HG03442 (cell line): ENCODE results near the gene HRH4.

Experiments used
- ATAC-seq: cut with Tn5 transposase; IDR thresholded peaks from one replicate; pipeline ENCODE4 v1.9.1; 2021; ENCODE audit warnings: mild to moderate bottlenecking, moderate library complexity; ENCODE audit not compliant: unreplicated experiment

HRH4 gene

DNA sequence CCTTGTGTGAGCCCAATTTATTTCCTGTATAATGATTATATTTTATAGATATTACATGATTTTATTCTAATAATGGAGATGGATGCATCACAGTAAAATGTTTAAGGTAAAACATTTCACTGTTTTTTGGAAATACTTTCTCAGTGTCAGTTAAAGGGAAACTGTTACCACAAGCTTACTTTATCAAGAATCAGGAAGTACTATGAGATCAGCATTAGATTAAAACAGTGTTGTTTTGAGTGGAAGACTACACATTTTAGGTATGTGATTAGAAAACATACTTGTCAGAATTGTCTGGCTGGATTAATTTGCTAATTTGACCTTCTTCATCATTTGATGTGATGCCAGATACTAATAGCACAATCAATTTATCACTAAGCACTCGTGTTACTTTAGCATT is at the start of gene HRH4:
Gene HRH4, plus strand, starts transcription at position 250 of the 400 bp plus-strand sequence. Its CDS starts 92 bp downstream, at position 342.
- ATAC-seq: no peak

GRCh38 chr18:24413148-24413547 is 47.3 kb upstream of the HRH4 start:
- ATAC-seq: no peak

GRCh38 chr18:24414349-24415003 is 46.0 kb upstream of the HRH4 start:
- peak; percentile 72 for ATAC-seq

DNA sequence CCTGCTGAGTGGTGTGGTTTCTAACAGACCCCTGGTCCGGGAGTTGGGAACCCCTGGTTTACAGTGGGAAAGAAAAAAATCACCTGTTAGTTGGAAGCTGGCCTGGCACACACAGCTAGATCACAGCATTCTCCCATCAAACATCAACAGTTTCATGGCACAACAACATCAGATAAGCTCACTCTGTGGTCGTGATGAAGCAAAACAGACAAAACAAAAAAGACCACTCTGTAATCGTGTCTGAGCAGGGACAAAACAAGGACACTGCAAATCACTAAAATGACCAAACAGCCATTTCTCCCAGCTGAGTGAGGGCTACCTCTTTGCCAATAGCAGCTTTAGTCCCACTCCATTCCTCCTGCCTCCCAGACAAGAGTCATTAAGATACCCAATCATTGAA is 43.0 kb upstream of the HRH4 start:
- ATAC-seq: no peak

- no peak for ATAC-seq
These were observed 39.9 kb upstream of the HRH4 start for GRCh38 chr18:24420551-24420950.

DNA sequence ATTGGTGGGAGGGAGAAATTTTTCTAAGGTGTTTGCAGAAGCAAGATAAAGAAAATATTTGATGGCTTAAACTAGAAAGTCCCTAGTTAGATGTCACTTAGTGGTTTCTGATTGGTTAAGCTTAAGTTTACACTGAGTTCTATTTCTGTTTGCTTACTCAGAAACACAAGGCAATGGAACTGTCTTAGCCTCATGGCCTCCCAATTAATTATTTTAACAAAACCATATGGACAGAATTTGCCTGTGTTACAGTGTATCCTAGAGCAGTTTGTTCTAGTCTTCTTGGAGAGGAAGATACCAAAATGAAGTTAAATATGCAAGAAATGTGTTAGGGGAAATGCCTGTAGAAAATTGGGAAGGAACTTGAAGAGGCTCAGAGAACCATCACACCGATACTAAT is 38.6 kb upstream of the HRH4 start:
- ATAC-seq: no peak

DNA sequence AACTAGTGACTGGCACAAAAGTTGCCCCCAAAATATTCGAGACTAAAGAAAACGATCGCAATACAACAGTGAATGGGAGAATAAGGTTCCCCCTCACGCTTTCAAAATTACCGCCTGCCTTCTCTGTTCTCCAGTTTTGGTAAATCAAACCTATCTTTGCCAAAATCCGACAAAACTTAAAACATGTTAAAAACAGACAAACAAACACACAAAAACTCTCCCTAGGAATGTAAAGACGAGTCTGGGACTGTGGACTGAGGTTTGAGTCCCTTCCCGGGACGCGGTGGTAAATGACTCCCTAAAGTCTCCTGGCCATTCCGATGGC is 34.4 kb upstream of the HRH4 start:
- ATAC-seq: no peak

DNA sequence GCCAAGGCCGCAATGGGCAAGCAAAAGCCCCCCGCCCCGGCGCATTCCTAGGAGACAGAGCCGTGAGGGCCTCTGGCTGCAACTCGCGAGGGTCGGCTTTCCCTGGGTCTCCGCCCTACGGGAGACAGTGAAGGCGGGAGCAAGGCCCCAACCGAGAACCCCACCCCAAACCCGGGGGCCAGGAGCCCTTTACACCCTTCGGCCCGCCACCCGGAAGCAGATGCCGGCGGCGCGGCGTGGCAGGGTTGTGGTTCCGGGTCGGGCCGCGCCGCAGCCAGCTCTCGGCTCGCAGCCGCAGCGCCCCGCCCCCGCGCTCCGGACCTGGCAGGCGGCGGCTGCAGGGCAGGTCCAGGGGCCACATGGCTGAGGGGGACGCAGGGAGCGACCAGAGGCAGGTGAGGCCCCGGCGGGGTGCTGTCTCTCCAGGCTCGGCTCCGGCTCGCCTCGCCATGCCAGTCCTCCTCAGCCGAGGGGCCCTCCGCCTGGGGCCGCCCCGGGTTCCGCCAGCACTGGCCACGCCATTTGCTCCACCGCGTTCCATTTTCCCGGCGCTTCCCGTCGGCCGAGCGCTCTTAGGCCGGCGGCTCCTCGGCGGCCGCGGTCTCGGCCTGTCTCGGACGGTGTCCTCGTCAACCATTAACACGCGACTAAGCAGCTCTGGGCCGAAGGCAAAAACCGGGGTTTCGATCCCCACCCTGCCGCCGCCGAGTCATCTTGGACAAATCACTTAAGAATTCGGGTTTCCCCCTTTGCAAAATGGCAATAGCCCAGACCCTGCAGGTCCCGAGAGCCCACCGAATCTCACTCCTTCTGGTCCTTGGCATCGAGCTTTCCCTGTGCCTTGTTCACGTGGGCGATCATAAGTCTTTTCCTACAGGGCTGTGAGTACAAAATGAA is 33.8 kb upstream of the HRH4 start, which contains the start of gene IMPACT:
Gene IMPACT, plus strand, starts transcription at position 273 of the 897 bp plus-strand sequence. Its CDS starts 87 bp downstream, at position 360.
- peak; percentile 87 for ATAC-seq

GRCh38 chr18:24427484-24427883 is 33.0 kb upstream of the HRH4 start:
- ATAC-seq: no peak

GRCh38 chr18:24428709-24429108 is 31.7 kb upstream of the HRH4 start:
- no peak for ATAC-seq

- ATAC-seq: no peak
These were observed 31.2 kb upstream of the HRH4 start for GRCh38 chr18:24429188-24429587.

- ATAC-seq: no peak
These were observed 27.8 kb upstream of the HRH4 start for GRCh38 chr18:24432618-24433017.

- ATAC-seq: no peak
These were observed 23.5 kb upstream of the HRH4 start for GRCh38 chr18:24436939-24437338.

- ATAC-seq: peak; percentile 77
These were observed 16.6 kb upstream of the HRH4 start for GRCh38 chr18:24443870-24444269.

- peak; percentile 68 for ATAC-seq
These were observed 14.0 kb upstream of the HRH4 start for GRCh38 chr18:24446453-24446852.

GRCh38 chr18:24446953-24447538 is 13.4 kb upstream of the HRH4 start:
- ATAC-seq: no peak

DNA sequence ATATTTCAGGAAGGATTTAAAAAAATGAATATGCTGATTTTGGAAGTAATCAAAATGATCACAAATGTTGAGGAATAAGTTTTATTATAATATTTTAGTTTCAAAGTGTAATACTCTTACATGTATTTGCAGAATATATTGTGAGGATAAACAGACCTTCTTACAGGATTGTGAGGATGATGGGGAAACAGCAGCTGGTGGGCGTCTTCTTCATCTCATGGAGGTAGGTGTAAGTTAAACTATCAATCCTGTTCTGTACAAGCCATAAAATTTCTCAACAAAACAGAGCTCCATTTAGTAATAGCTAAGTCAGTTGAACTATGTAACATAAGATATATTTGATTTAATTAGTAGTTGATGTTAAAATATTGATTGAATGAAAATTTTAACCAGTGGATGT is 12.5 kb upstream of the HRH4 start:
- no peak for ATAC-seq

GRCh38 chr18:24456549-24456948 is 3.9 kb upstream of the HRH4 start:
- peak; percentile 92 for ATAC-seq

GRCh38 chr18:24459772-24460171 is 665 bp upstream of the HRH4 start:
- ATAC-seq: no peak

DNA sequence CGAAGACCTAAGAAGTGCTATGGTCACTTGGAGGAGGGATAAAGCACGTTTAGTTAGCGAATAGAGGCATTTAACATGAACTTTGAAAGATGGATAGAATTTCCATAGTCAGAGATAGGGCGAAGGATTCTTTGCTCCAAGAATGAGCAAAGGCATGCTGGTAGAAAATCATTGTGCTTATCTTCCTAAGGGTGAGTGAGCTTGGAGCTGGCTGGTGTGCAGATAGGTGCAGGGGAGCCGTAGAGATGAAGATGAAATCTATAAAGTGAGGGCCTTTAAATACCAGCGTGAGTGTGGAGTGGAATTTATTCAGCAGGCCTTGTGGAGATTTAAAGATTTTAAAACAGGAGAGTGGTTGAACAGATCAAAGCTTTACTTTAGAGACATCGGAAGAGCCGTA is 1.6 kb downstream of the HRH4 start:
- no peak for ATAC-seq

DNA sequence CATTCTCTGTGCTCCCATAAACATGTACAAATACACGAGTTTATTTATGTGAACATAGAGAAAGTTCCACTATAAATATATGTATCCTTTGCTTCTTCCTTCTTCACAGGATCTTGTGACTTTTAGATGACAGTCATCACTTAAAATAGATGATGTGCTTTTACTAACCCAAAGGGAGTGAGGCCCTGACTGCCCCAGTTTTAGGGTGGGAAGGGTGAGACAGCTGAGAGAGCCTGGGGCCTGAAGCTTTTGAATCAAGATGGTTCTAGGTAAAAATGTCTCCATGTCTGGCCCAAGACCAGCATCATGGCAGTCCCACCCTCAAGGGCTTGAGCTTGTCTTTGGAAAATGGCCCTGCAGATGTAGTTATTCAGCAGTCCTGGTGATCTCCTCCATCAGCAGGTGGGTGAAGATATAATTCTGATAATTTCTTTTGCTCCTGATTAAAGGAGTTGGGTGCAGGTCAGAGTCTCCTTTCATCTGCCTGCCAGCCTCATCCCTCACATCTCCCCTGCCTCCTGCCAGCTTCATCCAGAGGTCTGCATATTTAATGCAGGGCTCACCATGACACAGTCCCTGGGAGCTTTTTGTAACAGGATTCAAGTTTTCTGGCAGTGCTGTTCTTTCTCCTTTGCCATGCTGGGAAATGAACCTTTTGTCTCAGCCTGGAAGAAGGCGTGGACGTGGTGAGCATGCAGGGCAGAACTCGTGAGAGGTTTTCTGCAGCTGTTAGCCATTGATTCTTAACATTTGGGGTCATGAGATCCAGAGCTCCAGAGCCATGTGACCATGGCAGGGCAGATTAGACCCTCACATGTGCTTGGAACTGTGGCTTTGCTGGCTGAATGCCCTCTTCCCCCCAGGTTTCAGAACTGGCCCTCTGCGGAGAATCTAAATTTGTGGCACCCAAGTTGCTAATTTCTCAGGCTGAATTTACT is 2.7 kb downstream of the HRH4 start:
- no peak for ATAC-seq
